GM19239 (cell line): ENCODE results near the gene NDUFA12.

ENCODE experiments used
- DNase-seq: peaks from one replicate; pipeline ENCODE4 v3.0.0; 2011; ENCODE audit warnings: low spot score; ENCODE audit not compliant: insufficient read length
- FAIRE-seq: peaks from 2 replicates; lab custom pipeline; 2011; peaks lifted over from hg19 to GRCh38; lab: Jason Lieb, UNC

The NDUFA12 gene

DNA sequence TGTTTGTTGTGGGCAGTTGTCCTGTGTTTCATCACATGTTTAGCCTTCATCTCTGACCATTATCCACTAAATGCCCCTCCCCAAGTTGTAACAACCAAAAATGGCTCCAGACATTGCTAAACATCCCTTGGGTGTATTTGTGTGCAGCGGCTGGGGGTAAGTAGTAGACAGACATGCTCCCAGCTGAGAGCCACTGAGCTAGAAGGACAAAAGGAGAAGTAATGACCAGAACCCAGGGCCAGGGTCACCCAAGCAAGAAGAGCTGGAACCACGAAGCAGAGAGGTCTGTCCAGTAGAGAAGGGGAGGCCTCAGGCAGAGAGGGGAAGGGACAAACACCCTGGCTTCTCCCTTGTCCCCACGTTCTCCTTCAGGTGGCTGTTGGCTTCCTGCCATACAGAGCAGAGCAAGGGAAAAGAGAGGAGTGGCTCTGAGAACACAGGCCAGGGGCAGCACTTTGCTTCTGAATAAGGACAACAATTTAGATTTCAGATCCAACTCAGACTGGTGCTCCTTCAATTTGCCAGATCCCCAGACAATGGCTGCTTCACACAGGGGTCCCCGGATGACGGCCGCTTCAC is 55.2 kb downstream of the NDUFA12 start:
- FAIRE-seq (no peak), DNase-seq (no peak)

DNA sequence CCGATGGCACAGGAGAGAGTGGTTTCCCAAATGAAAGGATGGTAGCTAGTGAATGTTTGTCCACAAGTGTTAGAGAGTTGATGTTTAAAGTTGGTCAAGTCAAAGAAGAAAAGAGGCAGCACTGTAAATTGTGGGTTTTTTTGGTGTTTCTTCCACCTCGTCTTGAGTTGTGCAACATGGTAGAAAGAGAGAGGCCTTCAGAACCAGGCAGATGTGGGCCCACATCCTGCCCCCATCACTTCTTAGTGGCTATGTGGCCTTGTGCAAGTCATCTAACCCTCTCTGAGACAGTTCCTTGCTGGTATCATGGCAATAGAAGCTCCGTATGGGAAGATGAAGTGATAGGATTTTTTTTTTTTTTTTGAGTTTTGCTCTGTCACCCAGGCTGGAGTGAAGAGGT is 60.8 kb downstream of the NDUFA12 start:
- no peak for FAIRE-seq
- DNase-seq: no peak

DNA sequence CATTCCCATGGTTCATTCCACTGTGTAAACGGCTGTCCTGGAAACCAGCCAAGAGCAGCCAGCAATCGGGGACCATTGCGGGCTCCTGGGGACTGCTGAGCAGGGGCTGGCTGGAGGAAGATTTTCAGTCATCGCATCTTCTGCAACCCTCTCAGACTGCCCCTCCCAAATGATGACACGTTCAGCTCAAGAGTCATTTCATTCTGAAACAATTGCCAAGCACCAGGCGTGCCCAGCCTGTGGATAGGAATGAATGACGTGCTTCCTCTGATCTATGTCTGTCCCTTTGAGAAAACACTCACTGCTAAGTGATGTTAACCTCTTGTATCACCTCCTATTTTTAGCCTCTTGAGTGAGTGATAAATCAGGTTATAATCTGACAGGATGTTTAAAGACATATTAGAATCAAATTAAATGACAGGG is 62.0 kb downstream of the NDUFA12 start:
- DNase-seq: no peak

DNA sequence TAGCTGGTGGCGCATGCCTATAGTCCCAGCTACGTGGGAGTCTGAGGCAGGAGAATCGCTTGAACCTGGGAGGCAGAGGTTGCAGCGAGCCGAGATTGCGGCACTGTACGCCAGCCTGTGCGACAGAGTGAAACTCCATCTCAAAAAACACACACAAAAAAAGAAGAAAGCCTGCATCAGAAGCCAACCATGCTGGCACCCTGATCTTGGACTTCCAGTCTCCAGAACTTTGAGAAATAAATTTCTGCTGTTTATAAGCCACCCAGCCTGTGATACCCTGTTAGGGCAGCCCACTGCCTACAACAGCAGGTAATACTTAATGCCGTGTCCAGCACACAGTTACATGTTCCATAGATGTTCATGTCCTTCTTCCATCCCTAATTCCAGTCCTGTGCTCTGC is 62.7 kb downstream of the NDUFA12 start:
- FAIRE-seq: no peak
- DNase-seq: no peak

More for the DNA sequence above, 62.0 kb downstream of the NDUFA12 start:
- no peak for FAIRE-seq

DNA sequence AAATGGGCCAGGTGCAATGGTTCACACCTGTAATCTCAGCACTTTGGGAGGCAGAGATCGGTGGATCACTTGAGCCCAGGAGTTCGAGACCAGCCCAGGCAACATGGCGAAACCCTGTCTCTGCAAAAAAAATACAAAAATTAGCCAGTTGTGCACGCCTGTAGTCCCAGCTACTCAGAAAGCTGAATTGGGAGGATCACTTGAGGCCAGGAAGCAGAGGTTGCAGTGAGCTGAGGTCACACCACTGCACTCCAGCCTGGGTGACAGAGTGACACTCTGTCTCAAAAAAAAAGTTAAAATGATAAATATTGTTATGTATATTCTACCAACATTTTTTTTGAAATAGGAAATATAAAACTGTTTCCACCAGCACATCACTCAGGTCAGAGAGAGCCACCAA is 64.9 kb downstream of the NDUFA12 start:
- DNase-seq (no peak), FAIRE-seq (no peak)

DNA sequence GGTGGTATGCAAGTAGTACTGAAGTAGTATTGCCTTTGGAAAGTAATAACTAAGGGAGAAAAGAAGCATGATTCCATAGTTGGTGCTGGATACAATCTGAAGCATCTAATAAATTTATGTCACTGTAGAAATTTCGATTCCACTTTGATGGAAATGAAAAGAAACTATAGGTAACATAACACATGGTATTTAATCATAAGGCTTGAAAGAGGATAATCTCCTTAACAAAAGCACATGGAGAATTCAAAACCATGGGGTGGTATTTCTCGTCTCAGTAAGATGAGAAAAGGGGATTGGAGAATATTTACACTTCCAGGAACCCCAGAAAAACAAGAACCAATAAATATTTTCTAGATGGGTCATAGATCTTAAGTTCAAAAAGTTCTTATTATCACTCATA is 72.7 kb downstream of the NDUFA12 start:
- no peak for FAIRE-seq
- DNase-seq: no peak

DNA sequence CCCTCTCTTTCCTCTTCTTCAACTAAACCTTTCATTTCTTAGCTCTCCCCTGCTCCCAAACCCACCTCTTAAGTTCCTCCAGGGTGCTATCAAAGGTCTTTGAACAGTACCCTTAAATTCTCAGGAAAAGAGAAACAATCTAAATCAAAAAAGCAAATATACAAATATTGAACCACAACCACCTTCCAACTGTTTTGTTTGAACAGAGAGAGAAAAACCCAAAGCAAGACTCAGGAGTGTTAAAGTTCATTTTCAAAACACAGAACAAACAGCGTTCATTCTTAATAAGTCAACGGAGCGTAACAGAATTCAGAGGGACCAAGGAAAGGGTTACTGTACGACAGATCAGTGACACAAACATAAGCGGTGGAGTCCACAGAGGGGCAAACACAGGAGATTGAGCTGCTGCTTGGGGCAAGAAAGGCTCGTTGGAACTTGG is 73.3 kb downstream of the NDUFA12 start:
- no peak for DNase-seq
- no peak for FAIRE-seq

DNA sequence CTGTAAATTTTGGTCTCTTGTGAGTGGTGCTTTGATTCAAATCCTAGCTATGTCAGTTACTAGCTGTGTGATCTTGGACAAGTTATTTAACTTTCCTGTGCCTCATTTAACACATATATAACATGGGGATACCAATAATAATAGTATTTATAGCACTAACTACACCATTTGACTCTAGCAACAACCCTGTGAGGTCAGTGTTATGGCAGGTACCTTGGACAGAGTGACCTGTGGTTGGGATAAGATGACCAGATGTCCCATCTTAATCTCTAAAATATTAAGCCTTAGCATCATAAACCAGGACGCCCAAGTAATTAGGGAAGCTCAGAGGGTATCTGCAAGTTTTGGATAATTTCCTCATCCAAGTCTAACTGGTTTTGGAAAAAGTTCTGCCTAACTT is 73.7 kb downstream of the NDUFA12 start:
- DNase-seq (no peak), FAIRE-seq (no peak)

DNA sequence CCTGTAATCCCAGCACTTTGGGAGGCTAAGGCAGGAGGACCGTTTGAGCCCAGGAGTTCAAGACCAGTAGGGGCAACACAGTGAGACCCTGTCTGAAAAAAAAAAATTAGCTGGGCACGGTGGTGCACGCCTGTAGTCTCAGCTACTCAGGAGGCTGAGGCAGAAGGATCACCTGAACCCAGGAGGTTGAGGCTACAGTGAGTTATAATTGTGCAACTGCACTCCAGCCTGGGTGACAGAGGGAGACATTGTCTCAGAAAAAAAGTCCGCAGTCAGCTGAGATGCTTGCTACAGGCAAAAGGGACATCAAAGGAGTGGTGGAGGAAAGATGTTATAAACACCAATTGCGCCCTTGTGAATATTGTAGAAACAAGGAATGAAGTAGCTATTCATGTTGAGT is 77.8 kb downstream of the NDUFA12 start:
- no peak for FAIRE-seq
- DNase-seq: no peak

DNA sequence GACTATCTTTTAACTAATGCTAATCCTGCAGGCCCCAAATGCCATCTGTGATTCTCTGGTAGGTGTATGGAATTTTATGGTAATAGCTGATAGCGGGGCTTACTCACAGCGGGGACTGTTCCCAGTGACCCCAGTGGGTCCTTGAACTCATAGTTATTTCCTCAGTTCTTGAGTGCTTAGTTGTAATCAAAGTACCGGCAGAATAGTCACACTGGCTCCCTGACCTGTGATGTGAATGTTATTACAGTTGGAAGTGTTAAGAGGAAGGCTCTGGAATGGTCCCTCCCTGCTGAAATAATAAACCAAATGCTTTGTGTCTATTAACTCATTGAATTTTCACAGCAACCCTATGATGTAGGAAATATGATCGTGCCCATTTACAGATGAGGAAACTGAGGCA is 78.3 kb downstream of the NDUFA12 start:
- FAIRE-seq (no peak), DNase-seq (no peak)

DNA sequence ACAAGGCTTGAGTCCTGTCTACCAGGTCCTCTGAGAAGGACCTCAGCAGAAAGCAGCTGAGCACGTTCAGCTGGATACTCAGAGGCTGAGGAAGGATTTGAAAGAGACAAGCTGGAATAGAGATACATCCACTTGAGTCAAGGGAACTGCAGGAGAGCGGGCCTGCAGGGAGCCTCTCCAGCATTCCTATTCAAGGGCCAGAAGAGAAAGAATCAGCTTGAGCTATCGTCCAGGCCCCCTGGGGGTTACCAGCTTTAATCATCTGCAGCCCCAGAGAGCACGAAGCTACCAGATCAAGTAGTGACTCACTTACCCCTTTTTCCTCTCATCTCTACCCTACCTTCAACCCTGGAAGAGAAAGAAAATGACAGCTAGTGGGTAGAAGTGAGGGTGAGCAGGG is 80.9 kb downstream of the NDUFA12 start:
- FAIRE-seq: no peak

More for the DNA sequence above, 80.9 kb downstream of the NDUFA12 start:
- no peak for DNase-seq
